Skeletal muscle cell (primary cell): Measurements from ENCODE around the gene TWSG1.
"Not testable (repeated sequence)": the region's sequence is repeated elsewhere in the genome, so short reads cannot be mapped to it uniquely, and the experiment has no call there.

Experiments
- DNase-seq: peaks from one replicate; pipeline ENCODE4 v3.0.0-alpha.2; 2010; ENCODE audit warnings: low read depth
- H3K4me3 ChIP-seq: 2 replicates; pipeline ENCODE4 v1.5.1; 2011; ENCODE audit warnings: low read depth, mild to moderate bottlenecking, control low read depth, low read length, moderate library complexity

TWSG1 gene

DNA sequence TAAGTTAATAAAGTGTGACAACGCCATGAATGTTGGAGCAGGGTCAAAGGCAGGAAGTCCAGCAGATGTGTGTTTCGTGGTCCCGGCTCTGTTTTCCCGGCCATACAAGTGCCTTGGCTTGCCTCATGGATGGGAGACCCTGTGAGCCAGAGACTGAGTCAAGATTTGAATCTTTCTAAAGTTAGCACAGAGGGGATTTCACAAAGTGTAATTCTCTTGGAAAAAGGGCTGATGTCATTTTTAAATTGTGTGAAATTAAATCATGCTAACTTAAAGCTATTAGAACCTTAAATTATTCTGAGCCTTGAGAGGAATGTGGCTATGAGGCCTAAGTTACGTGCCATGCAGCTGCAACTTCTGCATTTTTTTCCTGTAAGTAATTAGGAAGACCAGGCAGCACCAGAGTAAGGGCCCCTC is 102.5 kb downstream of the TWSG1 start:
- DNase-seq = no peak
- no peak overlapping the region for H3K4me3 ChIP-seq

- no peak overlapping the region for H3K4me3 ChIP-seq
- no peak for DNase-seq
These were observed 103.1 kb downstream of the TWSG1 start for GRCh38 chr18:9437672-9438071.

- H3K4me3 ChIP-seq = no peak overlapping the region
- DNase-seq = no peak
These were observed 106.5 kb downstream of the TWSG1 start for GRCh38 chr18:9441061-9441460.

DNA sequence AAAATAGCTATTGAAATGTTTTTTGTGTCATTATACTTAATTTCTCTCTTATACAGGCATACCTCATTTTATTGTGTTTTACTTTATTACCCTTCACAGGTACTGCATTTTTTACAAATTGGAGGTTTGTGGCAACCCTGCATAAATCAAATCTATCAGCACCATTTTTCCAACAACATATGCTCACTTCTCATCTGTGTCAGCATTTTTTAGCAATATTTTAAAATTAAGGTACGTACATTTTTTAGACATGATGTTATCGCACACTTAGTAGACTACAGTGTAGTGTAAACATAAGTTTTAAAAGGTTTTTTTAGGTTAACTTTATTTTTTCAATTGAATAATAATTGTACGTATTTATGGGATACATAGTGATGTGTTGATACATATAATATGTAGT is 110.0 kb downstream of the TWSG1 start:
- no peak overlapping the region for H3K4me3 ChIP-seq
- no peak for DNase-seq

DNA sequence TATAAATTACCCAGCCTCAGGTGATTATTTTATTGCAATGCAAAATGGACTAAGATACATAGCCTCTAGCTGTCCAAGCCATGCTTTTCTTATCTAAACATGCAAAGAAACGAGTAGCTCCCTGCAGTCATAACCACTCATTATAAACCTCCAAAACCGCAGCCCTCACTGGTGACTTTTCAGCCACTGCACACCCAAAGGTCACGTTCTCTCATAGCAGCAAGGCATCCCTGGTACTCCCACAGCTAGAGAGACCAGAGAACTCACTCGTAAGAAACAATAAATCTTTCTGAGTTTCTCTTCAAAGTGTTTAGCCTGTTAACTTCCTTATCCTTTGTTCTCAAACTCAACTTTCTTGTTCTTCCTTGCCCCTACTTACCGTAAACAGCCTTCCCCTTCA is 112.3 kb downstream of the TWSG1 start:
- H3K4me3 ChIP-seq = no peak overlapping the region
- DNase-seq = no peak

- DNase-seq = no peak
- no peak overlapping the region for H3K4me3 ChIP-seq
These were observed 112.8 kb downstream of the TWSG1 start for GRCh38 chr18:9447334-9447733.

DNA sequence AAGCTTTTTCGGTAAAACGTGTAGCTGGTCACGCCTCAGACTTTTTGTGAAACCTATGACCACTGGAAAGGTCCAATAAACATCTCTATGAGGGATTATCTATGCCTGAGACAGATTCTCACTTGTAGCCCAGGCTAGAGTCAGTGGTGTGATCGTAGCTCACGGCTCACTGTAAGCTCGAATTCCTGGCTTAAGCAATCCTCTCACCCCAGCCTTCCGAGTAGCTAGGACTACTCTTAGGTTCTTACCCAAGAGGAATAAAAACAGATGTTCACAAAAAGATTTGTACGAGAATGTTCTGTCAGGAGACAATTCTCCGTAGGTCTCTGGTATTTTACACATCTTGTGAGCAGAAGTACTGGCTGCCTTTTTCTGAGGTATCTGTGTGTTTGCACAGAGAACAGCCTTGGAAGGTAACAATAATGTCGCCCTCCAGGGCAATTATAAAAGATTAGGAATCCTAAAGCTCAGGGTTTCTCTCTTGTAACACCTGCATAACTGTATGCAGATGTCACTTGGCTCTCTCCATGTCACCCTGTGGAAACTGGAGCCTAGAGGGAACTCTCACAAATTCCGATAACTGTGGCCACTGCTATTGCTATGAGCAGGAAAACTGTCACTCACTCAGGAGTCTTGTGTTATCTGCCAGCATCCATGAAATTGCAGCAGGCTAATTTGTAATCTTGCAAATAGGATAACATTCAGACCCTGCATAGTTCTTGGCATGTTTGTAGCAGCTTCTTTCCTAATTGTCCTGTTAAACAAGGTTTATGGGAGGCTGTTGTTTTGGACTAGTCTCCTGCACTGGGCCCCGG is 115.2 kb downstream of the TWSG1 start:
- no peak overlapping the region for H3K4me3 ChIP-seq
- DNase-seq = peak; percentile 27

- DNase-seq, H3K4me3 ChIP-seq: not testable (repeated sequence)
These were observed 116.3 kb downstream of the TWSG1 start for GRCh38 chr18:9450920-9451319.
